ENCODE measurements around the gene TANK.
A peak's percentile ranks its signal among the peaks of the same experiment; 100 is the strongest.
"Not testable (repeated sequence)": the region's sequence is repeated elsewhere in the genome, so short reads cannot be mapped to it uniquely, and the experiment has no call there.

Gene TANK

GRCh38 chr2:161160226-161161073, at the start of gene TANK:
TSS of gene TANK (plus strand) at chr2:161160428. CDS start at chr2:161179663, 19,235 bp downstream.
- DNase-seq (ENCODE audit: low read depth in 2 of 3, low spot score in 1 of 3): peak; percentile 84 to 90 (median 85)

- DNase-seq (ENCODE audit: low read depth in 2 of 3, low spot score in 1 of 3): no peak
These were observed 48.7 kb upstream of the TANK start for GRCh38 chr2:161111531-161111930.

- DNase-seq (ENCODE audit: low read depth in 2 of 3, low spot score in 1 of 3): no peak
These were observed 47.3 kb upstream of the TANK start for GRCh38 chr2:161112908-161113307.

GRCh38 chr2:161113693-161114575, 46.3 kb upstream of the TANK start:
- no peak for DNase-seq (ENCODE audit: low read depth in 2 of 3, low spot score in 1 of 3)

- no peak for DNase-seq (ENCODE audit: low read depth in 2 of 3, low spot score in 1 of 3)
These were observed 45.0 kb upstream of the TANK start for GRCh38 chr2:161115205-161115604.

GRCh38 chr2:161115605-161116380, 44.4 kb upstream of the TANK start:
- no peak for DNase-seq (ENCODE audit: low read depth in 2 of 3, low spot score in 1 of 3)

GRCh38 chr2:161116509-161116908, 43.7 kb upstream of the TANK start:
- no peak for DNase-seq (ENCODE audit: low read depth in 2 of 3, low spot score in 1 of 3)

GRCh38 chr2:161117506-161117905, 42.7 kb upstream of the TANK start:
- no peak for DNase-seq (ENCODE audit: low read depth in 2 of 3, low spot score in 1 of 3)

GRCh38 chr2:161118722-161119121, 41.5 kb upstream of the TANK start:
- DNase-seq (ENCODE audit: low read depth in 2 of 3, low spot score in 1 of 3): no peak

- no peak for DNase-seq (ENCODE audit: low read depth in 2 of 3, low spot score in 1 of 3)
These were observed 40.7 kb upstream of the TANK start for GRCh38 chr2:161119483-161119882.

- no peak for DNase-seq (ENCODE audit: low read depth in 2 of 3, low spot score in 1 of 3)
These were observed 39.5 kb upstream of the TANK start for GRCh38 chr2:161120775-161121174.

- DNase-seq (ENCODE audit: low read depth in 2 of 3, low spot score in 1 of 3): no peak
These were observed 38.6 kb upstream of the TANK start for GRCh38 chr2:161121622-161122021.

GRCh38 chr2:161122772-161123530, 37.3 kb upstream of the TANK start:
- no peak for DNase-seq (ENCODE audit: low read depth in 2 of 3, low spot score in 1 of 3)

- no peak for DNase-seq (ENCODE audit: low read depth in 2 of 3, low spot score in 1 of 3)
These were observed 36.6 kb upstream of the TANK start for GRCh38 chr2:161123531-161124030.

- DNase-seq (ENCODE audit: low read depth in 2 of 3, low spot score in 1 of 3): no peak
These were observed 36.0 kb upstream of the TANK start for GRCh38 chr2:161124201-161124600.

- no peak for DNase-seq (ENCODE audit: low read depth in 2 of 3, low spot score in 1 of 3)
These were observed 31.3 kb upstream of the TANK start for GRCh38 chr2:161128885-161129284.

GRCh38 chr2:161130354-161130753, 29.9 kb upstream of the TANK start:
- no peak for DNase-seq (ENCODE audit: low read depth in 2 of 3, low spot score in 1 of 3)

GRCh38 chr2:161131074-161131680, 29.1 kb upstream of the TANK start:
- DNase-seq (ENCODE audit: low read depth in 2 of 3, low spot score in 1 of 3): no peak

GRCh38 chr2:161131804-161132203, 28.4 kb upstream of the TANK start:
- no peak for DNase-seq (ENCODE audit: low read depth in 2 of 3, low spot score in 1 of 3)

- not testable (repeated sequence) for DNase-seq (ENCODE audit: low read depth in 2 of 3, low spot score in 1 of 3)
These were observed 27.8 kb upstream of the TANK start for GRCh38 chr2:161132384-161132783.
